Anterior cingulate cortex (tissue), 58 donors: ENCODE measurements around the gene PTPRK.

Source experiments
- DNase-seq, 58 donors: peaks; one replicate each; lab custom pipeline; 2025; lab: John Stamatoyannopoulos, UW

Gene PTPRK

GRCh38 chr6:128517124-128517523 is 3.3 kb downstream of the PTPRK start:
- no peak for DNase-seq

GRCh38 chr6:128516514-128516898 is 3.9 kb downstream of the PTPRK start:
- DNase-seq = peak in 2 of 58 donors; percentile 33 to 62

- DNase-seq = no peak
These were observed 4.6 kb downstream of the PTPRK start for GRCh38 chr6:128515550-128516513.

- peak in 1 of 58 donors; percentile 22 for DNase-seq
These were observed 6.5 kb downstream of the PTPRK start for GRCh38 chr6:128513878-128514277.

- no peak for DNase-seq
These were observed 8.1 kb downstream of the PTPRK start for GRCh38 chr6:128512296-128512695.

- no peak for DNase-seq
These were observed 8.9 kb downstream of the PTPRK start for GRCh38 chr6:128511506-128511905.

GRCh38 chr6:128509709-128510108 is 10.7 kb downstream of the PTPRK start:
- no peak for DNase-seq

- DNase-seq = peak in 18 of 58 donors; percentile 4 to 58 (median 26)
These were observed 11.7 kb downstream of the PTPRK start for GRCh38 chr6:128508588-128509296.

- DNase-seq = no peak
These were observed 12.8 kb downstream of the PTPRK start for GRCh38 chr6:128507337-128508310.

GRCh38 chr6:128505603-128506002 is 14.8 kb downstream of the PTPRK start:
- no peak for DNase-seq

- no peak for DNase-seq
These were observed 16.3 kb downstream of the PTPRK start for GRCh38 chr6:128504003-128504654.

GRCh38 chr6:128500749-128501600 is 19.4 kb downstream of the PTPRK start:
- no peak for DNase-seq

- DNase-seq = no peak
These were observed 20.4 kb downstream of the PTPRK start for GRCh38 chr6:128500014-128500413.

- no peak for DNase-seq
These were observed 21.2 kb downstream of the PTPRK start for GRCh38 chr6:128499079-128499731.

- peak in 1 of 58 donors; percentile 16 for DNase-seq
These were observed 22.2 kb downstream of the PTPRK start for GRCh38 chr6:128498234-128498633.

- DNase-seq = no peak
These were observed 24.7 kb downstream of the PTPRK start for GRCh38 chr6:128495536-128496333.

GRCh38 chr6:128494440-128494839 is 26.0 kb downstream of the PTPRK start:
- peak in 1 of 58 donors; percentile 12 for DNase-seq
